Measurements from ENCODE around the gene TAGAP. TPM values are rescaled to one million over a fixed set of nuclear protein-coding genes. Genes with fewer than 3 reads are reported as not detected.

TAGAP gene
- polyA plus RNA-seq, 1 donor (not counting 4 experiments of a cell fraction or from before 2014, with no cell fraction given), result 0.08 TPM

- no peak for DNase-seq (ENCODE audit: low read depth, low spot score)
- dilution Hi-C loops (cut with MboI; ENCODE audit: extremely low pct_ligation_motif_present, low sequenced_read_pairs), result no loop called here
- Histone ChIP-seq H3K27me3 (ENCODE audit: control insufficient read depth, extremely low read depth, insufficient read depth, low read length) (peaks cover 21% of the 10 kb centered on the region), H3K4me1 (ENCODE audit: control insufficient read depth, extremely low read depth, insufficient read depth, low read length) (no peaks in the 10 kb centered on the region), H3K9me1 (ENCODE audit: control insufficient read depth, extremely low read depth, insufficient read depth, low read length) (no peaks in the 10 kb centered on the region), H3K9ac (ENCODE audit: control insufficient read depth, extremely low read depth, insufficient read depth, low read length) (no peak overlapping the region), H3K9me3 (ENCODE audit: control insufficient read depth, low read depth, low read length) (no peaks in the 10 kb centered on the region), H3K79me2 (ENCODE audit: control insufficient read depth, insufficient read depth, low read length) (no peaks in the 10 kb centered on the region), H3K4me2 (ENCODE audit: control insufficient read depth, extremely low read depth, insufficient read depth, low read depth, low read length) (no peak overlapping the region), H4K20me1 (ENCODE audit: control insufficient read depth, extremely low read depth, insufficient read depth, low read length) (no peaks in the 10 kb centered on the region), H3K27ac (ENCODE audit: control insufficient read depth, insufficient read depth, low read length) (no peak overlapping the region), H3K36me3 (ENCODE audit: control insufficient read depth in 2 of 2, extremely low read depth in 1 of 2, insufficient read depth in 2 of 2, low read length in 2 of 2) (no peaks in the 10 kb centered on the region), H2AFZ (ENCODE audit: control insufficient read depth, low read length) (no peak overlapping the region), H3K4me3 (ENCODE audit: control insufficient read depth in 2 of 3, extremely low read depth in 1 of 3, insufficient read depth in 2 of 3, low read depth in 1 of 3, low read length in 3 of 3) (no peak overlapping the region)
- TF ChIP-seq EZH2 (IDR thresholded peaks at IDR 0.05; ENCODE audit: low read length), result no peak
- TF ChIP-seq CTCF (optimal IDR thresholded peaks at IDR 0.05 in 1 of 3, IDR thresholded peaks at IDR 0.05 in 1 of 3, conservative IDR thresholded peaks at IDR 0.05 in 1 of 3; ENCODE audit: extremely low read depth in 1 of 3, insufficient read depth in 2 of 3, low read length in 3 of 3), result no peak
- no peak for FAIRE-seq
Observed at GRCh38 chr6:159068904-159069578, 24.2 kb upstream of the TAGAP start.

- no peak for FAIRE-seq
- H3K4me3 ChIP-seq (ENCODE audit: control insufficient read depth in 2 of 3, extremely low read depth in 1 of 3, insufficient read depth in 2 of 3, low read depth in 1 of 3, low read length in 3 of 3), result no peak overlapping the region
- H3K4me1 ChIP-seq (ENCODE audit: control insufficient read depth, extremely low read depth, insufficient read depth, low read length), result no peaks in the 10 kb centered on the region
- no peaks in the 10 kb centered on the region for H4K20me1 ChIP-seq (ENCODE audit: control insufficient read depth, extremely low read depth, insufficient read depth, low read length)
- H3K27ac ChIP-seq (ENCODE audit: control insufficient read depth, insufficient read depth, low read length), result no peak overlapping the region
- no peaks in the 10 kb centered on the region for H3K9me1 ChIP-seq (ENCODE audit: control insufficient read depth, extremely low read depth, insufficient read depth, low read length)
- no peak overlapping the region for H2AFZ ChIP-seq (ENCODE audit: control insufficient read depth, low read length)
- H3K27me3 ChIP-seq (ENCODE audit: control insufficient read depth, extremely low read depth, insufficient read depth, low read length), result peaks cover 20% of the 10 kb centered on the region
- H3K4me2 ChIP-seq (ENCODE audit: control insufficient read depth, extremely low read depth, insufficient read depth, low read depth, low read length), result no peak overlapping the region
- DNase-seq (ENCODE audit: low read depth, low spot score), result peak; percentile 4
- no peak overlapping the region for H3K9ac ChIP-seq (ENCODE audit: control insufficient read depth, extremely low read depth, insufficient read depth, low read length)
- H3K79me2 ChIP-seq (ENCODE audit: control insufficient read depth, insufficient read depth, low read length), result no peaks in the 10 kb centered on the region
- H3K36me3 ChIP-seq (ENCODE audit: control insufficient read depth in 2 of 2, extremely low read depth in 1 of 2, insufficient read depth in 2 of 2, low read length in 2 of 2), result no peaks in the 10 kb centered on the region
- dilution Hi-C loops (cut with MboI; ENCODE audit: extremely low pct_ligation_motif_present, low sequenced_read_pairs), result no loop called here
- H3K9me3 ChIP-seq (ENCODE audit: control insufficient read depth, low read depth, low read length), result no peaks in the 10 kb centered on the region
- TF ChIP-seq EZH2 (IDR thresholded peaks at IDR 0.05; ENCODE audit: low read length) (no peak), CTCF (optimal IDR thresholded peaks at IDR 0.05 in 1 of 3, IDR thresholded peaks at IDR 0.05 in 1 of 3, conservative IDR thresholded peaks at IDR 0.05 in 1 of 3; ENCODE audit: extremely low read depth in 1 of 3, insufficient read depth in 2 of 3, low read length in 3 of 3) (no peak)
Observed at GRCh38 chr6:159067334-159067733, 22.5 kb upstream of the TAGAP start.

Measured in keratinocyte (primary cell).